Measurements from ENCODE around the gene FAF1.

FAF1 gene

DNA sequence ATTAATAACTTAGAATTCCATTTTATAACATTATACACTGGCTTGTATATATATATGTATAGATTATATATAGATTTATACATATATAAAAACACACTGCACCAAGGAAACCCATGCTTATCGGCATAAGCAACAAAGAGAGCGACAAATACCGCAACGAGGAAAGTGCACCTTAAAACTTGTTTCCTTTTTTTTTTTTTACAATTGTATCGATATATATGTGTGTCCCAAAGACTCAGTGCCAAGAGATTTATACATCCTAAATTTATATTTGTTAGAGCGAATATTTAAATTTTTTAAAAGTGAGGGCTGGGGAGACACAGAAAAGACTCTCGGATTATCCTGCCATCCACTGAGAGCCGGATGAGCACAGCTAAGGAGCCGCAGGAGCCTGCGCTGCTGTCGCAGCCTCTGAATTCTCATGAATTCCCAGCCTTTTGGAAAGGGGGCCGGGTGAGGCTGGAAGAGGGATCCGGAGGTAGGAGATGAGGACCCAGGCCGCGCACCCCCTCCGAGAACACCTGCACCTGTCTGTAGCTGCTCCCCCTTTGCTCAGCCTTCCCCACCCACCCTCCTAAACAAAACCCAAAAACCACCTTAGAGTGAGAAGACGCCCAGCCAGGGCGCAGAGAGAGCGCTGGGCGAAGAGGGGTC is 542.0 kb downstream of the FAF1 start:
- no peak for TF ChIP-seq USF1 (IDR thresholded peaks at IDR 0.05)
- no peak for TF ChIP-seq YY1 (IDR thresholded peaks at IDR 0.05; ENCODE audit: low read depth)
- no peak for TF ChIP-seq NFIC (IDR thresholded peaks at IDR 0.05)
- no peak for TF ChIP-seq RAD21 (IDR thresholded peaks at IDR 0.05; ENCODE audit: low read depth)
- no peak for TF ChIP-seq FOXM1 (IDR thresholded peaks at IDR 0.05; ENCODE audit: borderline replicate concordance, low read depth)
- TF ChIP-seq EP300 (IDR thresholded peaks at IDR 0.05; ENCODE audit: borderline replicate concordance) = no peak
- no peak for TF ChIP-seq CREB1 (IDR thresholded peaks at IDR 0.05; ENCODE audit: low read depth)
- no peak for TF ChIP-seq TEAD4 (IDR thresholded peaks at IDR 0.05)
- no peak for TF ChIP-seq MAX (IDR thresholded peaks at IDR 0.05)

- TF ChIP-seq TAF1 (IDR thresholded peaks at IDR 0.05; ENCODE audit: low read depth) (no peak), ZBTB7A (IDR thresholded peaks at IDR 0.05; ENCODE audit: low read depth) (no peak), CREB1 (IDR thresholded peaks at IDR 0.05; ENCODE audit: low read depth) (no peak), TEAD4 (IDR thresholded peaks at IDR 0.05) (no peak), EGR1 (IDR thresholded peaks at IDR 0.05) (no peak), USF1 (IDR thresholded peaks at IDR 0.05) (no peak), MAX (IDR thresholded peaks at IDR 0.05) (no peak), EP300 (IDR thresholded peaks at IDR 0.05; ENCODE audit: borderline replicate concordance) (no peak), RAD21 (IDR thresholded peaks at IDR 0.05; ENCODE audit: low read depth) (no peak), NFIC (IDR thresholded peaks at IDR 0.05) (no peak), YY1 (IDR thresholded peaks at IDR 0.05; ENCODE audit: low read depth) (no peak)
- TF ChIP-seq, protein P1, sequence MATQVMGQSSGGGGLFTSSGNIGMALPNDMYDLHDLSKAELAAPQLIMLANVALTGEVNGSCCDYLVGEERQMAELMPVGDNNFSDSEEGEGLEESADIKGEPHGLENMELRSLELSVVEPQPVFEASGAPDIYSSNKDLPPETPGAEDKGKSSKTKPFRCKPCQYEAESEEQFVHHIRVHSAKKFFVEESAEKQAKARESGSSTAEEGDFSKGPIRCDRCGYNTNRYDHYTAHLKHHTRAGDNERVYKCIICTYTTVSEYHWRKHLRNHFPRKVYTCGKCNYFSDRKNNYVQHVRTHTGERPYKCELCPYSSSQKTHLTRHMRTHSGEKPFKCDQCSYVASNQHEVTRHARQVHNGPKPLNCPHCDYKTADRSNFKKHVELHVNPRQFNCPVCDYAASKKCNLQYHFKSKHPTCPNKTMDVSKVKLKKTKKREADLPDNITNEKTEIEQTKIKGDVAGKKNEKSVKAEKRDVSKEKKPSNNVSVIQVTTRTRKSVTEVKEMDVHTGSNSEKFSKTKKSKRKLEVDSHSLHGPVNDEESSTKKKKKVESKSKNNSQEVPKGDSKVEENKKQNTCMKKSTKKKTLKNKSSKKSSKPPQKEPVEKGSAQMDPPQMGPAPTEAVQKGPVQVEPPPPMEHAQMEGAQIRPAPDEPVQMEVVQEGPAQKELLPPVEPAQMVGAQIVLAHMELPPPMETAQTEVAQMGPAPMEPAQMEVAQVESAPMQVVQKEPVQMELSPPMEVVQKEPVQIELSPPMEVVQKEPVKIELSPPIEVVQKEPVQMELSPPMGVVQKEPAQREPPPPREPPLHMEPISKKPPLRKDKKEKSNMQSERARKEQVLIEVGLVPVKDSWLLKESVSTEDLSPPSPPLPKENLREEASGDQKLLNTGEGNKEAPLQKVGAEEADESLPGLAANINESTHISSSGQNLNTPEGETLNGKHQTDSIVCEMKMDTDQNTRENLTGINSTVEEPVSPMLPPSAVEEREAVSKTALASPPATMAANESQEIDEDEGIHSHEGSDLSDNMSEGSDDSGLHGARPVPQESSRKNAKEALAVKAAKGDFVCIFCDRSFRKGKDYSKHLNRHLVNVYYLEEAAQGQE (IDR thresholded peaks at IDR 0.05; ENCODE audit: low read depth) = no peak
Measured at GRCh38 chr1:50417507-50417906, 542.6 kb downstream of the FAF1 start.

DNA sequence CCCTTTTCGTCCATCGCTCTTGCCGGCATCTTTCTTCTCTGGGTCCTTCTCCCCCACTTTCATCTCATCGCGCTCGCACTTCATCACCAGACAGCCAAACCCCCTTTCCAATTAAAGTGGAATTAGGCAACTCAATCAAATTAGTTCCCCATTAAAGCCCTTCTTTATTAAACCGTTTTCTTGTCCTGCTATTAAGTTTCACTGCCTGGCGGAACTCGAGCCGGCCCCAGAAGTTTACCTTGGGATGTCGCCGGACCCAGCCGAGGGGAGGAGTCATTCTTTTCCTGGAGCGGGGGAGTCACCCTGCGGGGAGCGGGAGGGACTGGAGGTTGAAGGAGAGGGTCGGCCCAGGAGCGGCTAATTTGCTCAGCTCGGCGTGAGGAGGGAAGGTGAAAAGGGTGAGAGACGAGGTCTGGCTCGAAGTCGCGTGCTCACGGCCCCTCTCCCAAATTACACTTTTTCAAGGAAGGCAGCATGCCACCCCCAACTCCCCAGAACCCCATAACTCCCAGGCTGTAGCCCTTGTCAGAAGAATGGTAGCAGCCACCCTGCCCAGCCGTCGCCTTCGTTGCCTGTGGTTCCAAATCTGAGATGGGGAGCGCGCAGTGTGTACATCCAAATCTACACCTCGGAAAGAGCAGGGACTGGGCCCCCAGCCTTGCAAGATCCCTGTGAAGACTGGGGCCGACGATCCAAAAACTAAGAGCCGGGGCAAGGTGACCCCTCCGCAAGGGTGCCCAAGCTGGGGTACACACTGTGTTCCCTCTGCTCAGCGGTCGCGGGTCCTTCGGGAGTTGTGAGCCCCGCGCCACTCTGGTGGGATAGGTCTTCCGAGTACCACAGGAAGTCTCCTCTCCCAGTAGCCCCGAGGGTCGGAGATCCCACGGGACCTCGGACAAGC is 543.3 kb downstream of the FAF1 start:
- TF ChIP-seq RAD21 (IDR thresholded peaks at IDR 0.05; ENCODE audit: low read depth) = no peak
- TF ChIP-seq USF1 (IDR thresholded peaks at IDR 0.05) = no peak
- TF ChIP-seq CREB1 (IDR thresholded peaks at IDR 0.05; ENCODE audit: low read depth) = no peak
- no peak for TF ChIP-seq TAF1 (IDR thresholded peaks at IDR 0.05; ENCODE audit: low read depth)
- TF ChIP-seq TEAD4 (IDR thresholded peaks at IDR 0.05) = no peak
- TF ChIP-seq ZBTB7A (IDR thresholded peaks at IDR 0.05; ENCODE audit: low read depth) = no peak
- TF ChIP-seq TCF12 (IDR thresholded peaks at IDR 0.05; ENCODE audit: low read depth) = no peak
- no peak for TF ChIP-seq EP300 (IDR thresholded peaks at IDR 0.05; ENCODE audit: borderline replicate concordance)
- TF ChIP-seq, protein P1 (IDR thresholded peaks at IDR 0.05; ENCODE audit: low read depth) = no peak
- TF ChIP-seq YY1 (IDR thresholded peaks at IDR 0.05; ENCODE audit: low read depth) = no peak
- no peak for TF ChIP-seq CEBPB (IDR thresholded peaks at IDR 0.05)
- no peak for TF ChIP-seq NFIC (IDR thresholded peaks at IDR 0.05)
- no peak for TF ChIP-seq EGR1 (IDR thresholded peaks at IDR 0.05)
- no peak for TF ChIP-seq FOXM1 (IDR thresholded peaks at IDR 0.05; ENCODE audit: borderline replicate concordance, low read depth)
- no peak for TF ChIP-seq MAX (IDR thresholded peaks at IDR 0.05)

GRCh38 chr1:50416150-50416527 is 543.9 kb downstream of the FAF1 start:
- TF ChIP-seq EP300 (IDR thresholded peaks at IDR 0.05; ENCODE audit: borderline replicate concordance) (no peak), TAF1 (IDR thresholded peaks at IDR 0.05; ENCODE audit: low read depth) (no peak), MAX (IDR thresholded peaks at IDR 0.05) (no peak), RAD21 (IDR thresholded peaks at IDR 0.05; ENCODE audit: low read depth) (no peak), NFIC (IDR thresholded peaks at IDR 0.05) (no peak), ZBTB7A (IDR thresholded peaks at IDR 0.05; ENCODE audit: low read depth) (no peak), USF1 (IDR thresholded peaks at IDR 0.05) (no peak), YY1 (IDR thresholded peaks at IDR 0.05; ENCODE audit: low read depth) (no peak), FOXM1 (IDR thresholded peaks at IDR 0.05; ENCODE audit: borderline replicate concordance, low read depth) (no peak), CREB1 (IDR thresholded peaks at IDR 0.05; ENCODE audit: low read depth) (no peak), CEBPB (IDR thresholded peaks at IDR 0.05) (no peak), TCF12 (IDR thresholded peaks at IDR 0.05; ENCODE audit: low read depth) (no peak), TEAD4 (IDR thresholded peaks at IDR 0.05) (no peak)
